Activated naive CD4-positive, alpha-beta T cell treated with Interleukin-2 at 50 U/mL for 16 hours (primary cell): Measurements from ENCODE around the gene ORAI2.

Source experiments
- DNase-seq: peaks from one replicate; pipeline ENCODE4 v3.0.0-alpha.2; 2020

Gene ORAI2

GRCh38 chr7:102416406-102416805, 17.0 kb upstream of the ORAI2 start:
- DNase-seq = no peak

- no peak for DNase-seq
These were observed 16.3 kb upstream of the ORAI2 start for GRCh38 chr7:102417105-102417504.

GRCh38 chr7:102418592-102418991, 14.8 kb upstream of the ORAI2 start:
- no peak for DNase-seq

GRCh38 chr7:102421706-102422240, 11.6 kb upstream of the ORAI2 start:
- DNase-seq = no peak

GRCh38 chr7:102424129-102424551, 9.2 kb upstream of the ORAI2 start:
- no peak for DNase-seq

GRCh38 chr7:102424787-102425218, 8.6 kb upstream of the ORAI2 start:
- DNase-seq = no peak

GRCh38 chr7:102425639-102426267, 7.6 kb upstream of the ORAI2 start:
- peak; percentile 86 for DNase-seq

GRCh38 chr7:102426268-102427018, 6.9 kb upstream of the ORAI2 start:
- DNase-seq = peak; percentile 81

GRCh38 chr7:102427019-102427405, 6.4 kb upstream of the ORAI2 start:
- no peak for DNase-seq

- no peak for DNase-seq
These were observed 4.1 kb upstream of the ORAI2 start for GRCh38 chr7:102429141-102429899.

DNA sequence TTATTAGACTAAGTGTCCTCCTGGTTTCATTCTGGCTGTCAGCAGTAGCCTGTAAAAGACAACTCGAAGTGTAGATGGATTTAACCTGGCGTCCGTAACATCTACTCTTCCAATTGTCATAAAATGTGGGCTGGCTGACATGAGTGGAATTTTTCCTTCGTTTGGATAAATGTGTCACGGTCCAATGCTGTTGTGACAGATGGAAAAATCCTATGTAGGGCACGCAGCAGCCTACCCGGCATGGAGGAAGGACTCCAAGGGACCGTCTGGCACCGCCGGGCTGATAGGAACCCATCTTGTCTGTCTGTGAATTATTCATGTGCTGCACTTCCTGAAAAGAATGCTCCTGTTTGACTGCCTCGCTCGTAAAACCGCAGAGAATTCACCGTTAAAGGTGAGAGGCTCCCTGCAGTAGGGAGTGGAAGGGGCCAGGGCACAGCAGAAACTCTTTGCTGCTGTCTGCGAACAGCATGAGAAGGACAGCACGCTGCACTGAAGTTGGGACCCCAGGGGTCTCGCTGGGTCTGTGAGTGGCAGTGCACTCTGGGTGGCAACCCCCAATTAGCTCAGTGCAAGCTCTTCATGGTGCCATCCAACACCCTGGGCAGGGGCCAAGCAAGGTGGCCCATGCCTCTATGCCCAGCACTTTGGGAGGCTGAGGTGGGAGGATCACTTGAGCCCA, 1.6 kb upstream of the ORAI2 start:
- DNase-seq = peak; percentile 57

DNA sequence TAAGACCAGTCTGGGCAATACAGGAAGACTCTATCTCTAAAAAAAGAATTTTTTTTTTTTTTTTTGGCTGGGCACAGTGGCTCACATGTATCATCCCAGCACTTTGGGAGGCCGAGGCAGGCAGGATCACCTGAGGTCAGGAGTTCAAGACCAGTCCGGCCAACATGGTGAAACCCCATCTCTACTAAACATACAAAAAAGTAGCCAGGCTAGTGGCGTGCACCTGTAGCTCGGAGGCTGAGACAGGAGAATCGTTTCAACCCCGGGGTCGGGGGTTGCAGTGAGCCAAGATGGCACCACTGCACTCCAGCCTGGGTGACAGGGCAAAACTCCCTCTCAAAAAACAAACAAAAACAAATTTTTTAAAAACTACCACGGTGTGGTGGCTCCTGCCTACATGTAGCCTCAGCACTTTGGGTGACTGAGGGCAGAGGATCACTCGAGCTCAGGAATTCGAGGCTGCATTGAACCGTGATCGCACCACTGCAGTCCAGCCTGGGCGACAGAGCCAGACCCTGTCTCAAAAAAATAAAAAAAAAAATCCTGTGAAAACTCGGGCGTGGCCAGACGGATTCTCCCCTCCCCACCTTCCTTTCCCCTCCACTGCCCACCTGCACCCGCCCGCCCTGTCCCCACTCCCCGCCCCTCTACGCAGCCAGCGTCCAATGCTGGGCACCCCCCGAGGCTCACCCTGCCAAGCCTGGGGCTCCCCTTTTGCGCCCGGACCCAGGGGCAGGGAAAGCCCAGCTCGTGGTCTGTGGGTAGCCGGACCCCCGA, 745 bp upstream of the ORAI2 start:
- no peak for DNase-seq

GRCh38 chr7:102434039-102434486, 688 bp downstream of the ORAI2 start:
- peak; percentile 19 for DNase-seq

GRCh38 chr7:102436118-102436517, 2.7 kb downstream of the ORAI2 start:
- DNase-seq = no peak

- DNase-seq = no peak
These were observed 6.8 kb downstream of the ORAI2 start for GRCh38 chr7:102439963-102440795.

- DNase-seq = no peak
These were observed 11.7 kb downstream of the ORAI2 start for GRCh38 chr7:102444961-102445673.

- DNase-seq = no peak
These were observed 12.3 kb downstream of the ORAI2 start for GRCh38 chr7:102445674-102446071.

GRCh38 chr7:102446387-102447156, 13.2 kb downstream of the ORAI2 start:
- DNase-seq = no peak

GRCh38 chr7:102447311-102447710, 13.9 kb downstream of the ORAI2 start:
- DNase-seq = no peak

GRCh38 chr7:102449136-102449535, 15.8 kb downstream of the ORAI2 start:
- DNase-seq = no peak
